ENCODE data around the gene LILRA6. TPM values are rescaled to one million over a fixed set of nuclear protein-coding genes. Genes with fewer than 3 reads are reported as not detected.
"Not testable (repeated sequence)": the region's sequence is repeated elsewhere in the genome, so short reads cannot be mapped to it uniquely, and the experiment has no call there.

LILRA6 gene
- total RNA-seq, result not detected

GRCh38 chr19:54242646-54243045 is at the start of gene LILRA6:
LILRA6 (minus strand) TSS chr19:54242790.
- H3K27ac Mint-ChIP-seq, H3K4me3 Mint-ChIP-seq, CTCF ChIA-PET: not testable (repeated sequence)

GRCh38 chr19:54289160-54289559 is 46.6 kb upstream of the LILRA6 start:
- H3K36me3 Mint-ChIP-seq (ENCODE audit: low read depth); intact Hi-C loops (cut with micrococcal nuclease); H3K9me3 Mint-ChIP-seq; DNase-seq; H3K4me1 Mint-ChIP-seq (ENCODE audit: low read depth); H3K27ac Mint-ChIP-seq; CTCF ChIA-PET; H3K4me3 Mint-ChIP-seq: not testable (repeated sequence)
- peaks cover 17% of the 10 kb centered on the region for H3K27me3 Mint-ChIP-seq (ENCODE audit: low read depth)

More at GRCh38 chr19:54242646-54243045, at the start of gene LILRA6:
- DNase-seq; intact Hi-C loops (cut with micrococcal nuclease); H3K4me1 Mint-ChIP-seq (ENCODE audit: low read depth); H3K9me3 Mint-ChIP-seq; H3K36me3 Mint-ChIP-seq (ENCODE audit: low read depth); H3K27me3 Mint-ChIP-seq (ENCODE audit: low read depth): not testable (repeated sequence)

- H3K27me3 Mint-ChIP-seq (ENCODE audit: low read depth), result peaks cover 10% of the 10 kb centered on the region
- intact Hi-C loops (cut with micrococcal nuclease), result no loop called here
- DNase-seq, result no peak
- no peaks in the 10 kb centered on the region for H3K36me3 Mint-ChIP-seq (ENCODE audit: low read depth)
- H3K4me3 Mint-ChIP-seq, result no peak overlapping the region
- no peak overlapping the region for H3K27ac Mint-ChIP-seq
- H3K9me3 Mint-ChIP-seq, result no peaks in the 10 kb centered on the region
- CTCF ChIA-PET, result interaction anchor here (0.7 kb wide), 1 partner anchor 21 kb away, joined by 3 read pairs; no protein-coding TSS in a partner anchor
- no peaks in the 10 kb centered on the region for H3K4me1 Mint-ChIP-seq (ENCODE audit: low read depth)
These were observed 44.9 kb upstream of the LILRA6 start for GRCh38 chr19:54287456-54287855.

GRCh38 chr19:54286283-54286682 is 43.7 kb upstream of the LILRA6 start:
- H3K36me3 Mint-ChIP-seq (ENCODE audit: low read depth); H3K4me3 Mint-ChIP-seq; CTCF ChIA-PET; intact Hi-C loops (cut with micrococcal nuclease); DNase-seq; H3K4me1 Mint-ChIP-seq (ENCODE audit: low read depth); H3K9me3 Mint-ChIP-seq; H3K27ac Mint-ChIP-seq: not testable (repeated sequence)
- peaks cover 17% of the 10 kb centered on the region for H3K27me3 Mint-ChIP-seq (ENCODE audit: low read depth)

GRCh38 chr19:54285427-54286056 is 43.0 kb upstream of the LILRA6 start:
- H3K4me1 Mint-ChIP-seq (ENCODE audit: low read depth); H3K27ac Mint-ChIP-seq; H3K36me3 Mint-ChIP-seq (ENCODE audit: low read depth); intact Hi-C loops (cut with micrococcal nuclease); H3K9me3 Mint-ChIP-seq; H3K4me3 Mint-ChIP-seq; CTCF ChIA-PET; DNase-seq: not testable (repeated sequence)
- H3K27me3 Mint-ChIP-seq (ENCODE audit: low read depth), result peaks cover 17% of the 10 kb centered on the region

- H3K27me3 Mint-ChIP-seq (ENCODE audit: low read depth), result peaks cover 32% of the 10 kb centered on the region
- no peak overlapping the region for H3K4me3 Mint-ChIP-seq
- H3K4me1 Mint-ChIP-seq (ENCODE audit: low read depth), result no peaks in the 10 kb centered on the region
- DNase-seq, result no peak
- CTCF ChIA-PET, result no interaction called here
- H3K9me3 Mint-ChIP-seq, result no peaks in the 10 kb centered on the region
- intact Hi-C loops (cut with micrococcal nuclease), result no loop called here
- no peak overlapping the region for H3K27ac Mint-ChIP-seq
- no peaks in the 10 kb centered on the region for H3K36me3 Mint-ChIP-seq (ENCODE audit: low read depth)
These were observed 40.3 kb upstream of the LILRA6 start for GRCh38 chr19:54282686-54283470.

GRCh38 chr19:54281729-54282075 is 39.1 kb upstream of the LILRA6 start:
- intact Hi-C loops (cut with micrococcal nuclease), result not testable (repeated sequence)

GRCh38 chr19:54281007-54281728 is 38.6 kb upstream of the LILRA6 start, which contains the start of gene LILRB2:
LILRB2 (minus strand) TSS chr19:54281110; CDS start chr19:54280496, 614 bp downstream.
- Mint-ChIP-seq H3K4me3 (no peak within 1 kb of the TSS), H3K9me3 (no peaks in the 10 kb centered on the region), H3K36me3 (ENCODE audit: low read depth) (no peaks in the 10 kb centered on the region), H3K27me3 (ENCODE audit: low read depth) (peaks cover 32% of the 10 kb centered on the region), H3K4me1 (ENCODE audit: low read depth) (no peaks in the 10 kb centered on the region), H3K27ac (no peak within 1 kb of the TSS)
- DNase-seq, result no peak
- intact Hi-C loops (cut with micrococcal nuclease), result no loop called here
- CTCF ChIA-PET, result interaction anchor here (0.7 kb wide), 1 partner anchor 16 kb away, joined by 3 read pairs; no protein-coding TSS in a partner anchor

More at GRCh38 chr19:54281729-54282075, 39.1 kb upstream of the LILRA6 start:
- H3K36me3 Mint-ChIP-seq (ENCODE audit: low read depth); H3K4me1 Mint-ChIP-seq (ENCODE audit: low read depth); H3K27ac Mint-ChIP-seq; DNase-seq; H3K9me3 Mint-ChIP-seq; H3K4me3 Mint-ChIP-seq; CTCF ChIA-PET: not testable (repeated sequence)
- H3K27me3 Mint-ChIP-seq (ENCODE audit: low read depth), result peaks cover 32% of the 10 kb centered on the region

GRCh38 chr19:54280441-54280840 is 37.9 kb upstream of the LILRA6 start:
- H3K36me3 Mint-ChIP-seq (ENCODE audit: low read depth); H3K9me3 Mint-ChIP-seq; H3K27ac Mint-ChIP-seq; DNase-seq; H3K4me1 Mint-ChIP-seq (ENCODE audit: low read depth); H3K4me3 Mint-ChIP-seq; intact Hi-C loops (cut with micrococcal nuclease): not testable (repeated sequence)
- peaks cover 36% of the 10 kb centered on the region for H3K27me3 Mint-ChIP-seq (ENCODE audit: low read depth)
- CTCF ChIA-PET, result interaction anchor here (0.7 kb wide), 1 partner anchor 15 kb away, joined by 3 read pairs; no protein-coding TSS in a partner anchor

GRCh38 chr19:54280025-54280424 is 37.4 kb upstream of the LILRA6 start:
- H3K9me3 Mint-ChIP-seq; H3K4me3 Mint-ChIP-seq; H3K36me3 Mint-ChIP-seq (ENCODE audit: low read depth); DNase-seq; intact Hi-C loops (cut with micrococcal nuclease); H3K4me1 Mint-ChIP-seq (ENCODE audit: low read depth); H3K27ac Mint-ChIP-seq; CTCF ChIA-PET: not testable (repeated sequence)
- H3K27me3 Mint-ChIP-seq (ENCODE audit: low read depth), result peaks cover 39% of the 10 kb centered on the region

GRCh38 chr19:54279406-54279962 is 36.9 kb upstream of the LILRA6 start:
- intact Hi-C loops (cut with micrococcal nuclease), result no loop called here
- no peaks in the 10 kb centered on the region for H3K9me3 Mint-ChIP-seq
- no peak for DNase-seq
- no peaks in the 10 kb centered on the region for H3K36me3 Mint-ChIP-seq (ENCODE audit: low read depth)
- no peak overlapping the region for H3K4me3 Mint-ChIP-seq
- CTCF ChIA-PET, result no interaction called here
- H3K27me3 Mint-ChIP-seq (ENCODE audit: low read depth), result peaks cover 36% of the 10 kb centered on the region
- no peak overlapping the region for H3K27ac Mint-ChIP-seq
- H3K4me1 Mint-ChIP-seq (ENCODE audit: low read depth), result no peaks in the 10 kb centered on the region

- H3K27me3 Mint-ChIP-seq (ENCODE audit: low read depth), result peaks cover 36% of the 10 kb centered on the region
- intact Hi-C loops (cut with micrococcal nuclease); DNase-seq; H3K9me3 Mint-ChIP-seq; CTCF ChIA-PET; H3K4me3 Mint-ChIP-seq; H3K27ac Mint-ChIP-seq; H3K36me3 Mint-ChIP-seq (ENCODE audit: low read depth); H3K4me1 Mint-ChIP-seq (ENCODE audit: low read depth): not testable (repeated sequence)
These were observed 36.1 kb upstream of the LILRA6 start for GRCh38 chr19:54278571-54279195.

Data from activated naive CD4-positive, alpha-beta T cell treated with anti-CD3 and anti-CD28 coated beads for 36 hours (primary cell).